Hepatocyte (in vitro differentiated cells): ENCODE data around the gene HSD17B2. TPM values are rescaled to one million over a fixed set of nuclear protein-coding genes. Genes with fewer than 3 reads are reported as not detected.

Source experiments
- DNase-seq: peaks from one replicate; pipeline ENCODE4 v3.0.0-alpha.2; 2016; ENCODE audit warnings: low spot score
- H2AFZ ChIP-seq: fragments of 200-600 bp; sonication (generic); 2 replicates; pipeline ENCODE4 v1.6.0; 2016; ENCODE audit warnings: antibody characterized with exemption, mild to moderate bottlenecking
- H3K27ac ChIP-seq: fragments of 200-600 bp; sonication (generic); 2 replicates; pipeline ENCODE4 v1.5.1; 2016; ENCODE audit warnings: mild to moderate bottlenecking
- H3K27me3 ChIP-seq: fragments of 200-600 bp; sonication (generic); 2 replicates; pipeline ENCODE4 v1.6.1; 2016
- H3K36me3 ChIP-seq: fragments of 200-600 bp; sonication (generic); replicated peaks from 2 replicates; pipeline ENCODE4 v1.5.1; 2016; ENCODE audit warnings: low read depth; ENCODE audit not compliant: insufficient read depth
- H3K4me1 ChIP-seq: fragments of 200-600 bp; sonication (generic); 2 replicates; pipeline ENCODE4 v1.5.1; 2016; ENCODE audit warnings: mild to moderate bottlenecking, moderate library complexity; ENCODE audit not compliant: insufficient read depth
- H3K4me2 ChIP-seq: fragments of 200-600 bp; sonication (generic); 2 replicates; pipeline ENCODE4 v1.6.0; 2016
- H3K4me3 ChIP-seq: fragments of 200-600 bp; sonication (generic); 2 replicates; pipeline ENCODE4 v1.5.1; 2016; ENCODE audit warnings: mild to moderate bottlenecking
- H3K79me2 ChIP-seq: fragments of 200-600 bp; sonication (generic); 2 replicates; pipeline ENCODE4 v1.6.0; 2017; ENCODE audit warnings: mild to moderate bottlenecking
- H3K9me2 ChIP-seq: fragments of 200-600 bp; sonication (generic); replicated peaks from 2 replicates; pipeline ENCODE4 v1.6.0; 2017; ENCODE audit warnings: mild to moderate bottlenecking; ENCODE audit not compliant: insufficient read depth
- H3K9me3 ChIP-seq: fragments of 200-600 bp; sonication (generic); 2 replicates; pipeline ENCODE4 v1.5.1; 2016; ENCODE audit warnings: low read depth, mild to moderate bottlenecking
- H4K20me1 ChIP-seq: fragments of 200-600 bp; sonication (generic); 2 replicates; pipeline ENCODE4 v1.6.0; 2016; ENCODE audit warnings: mild to moderate bottlenecking; ENCODE audit not compliant: insufficient read depth, poor library complexity, severe bottlenecking
- CTCF ChIP-seq: fragments of 200-600 bp; sonication (generic); IDR thresholded peaks from 2 replicates; pipeline ENCODE4 v1.5.1; 2016; ENCODE audit warnings: antibody characterized with exemption, mild to moderate bottlenecking; ENCODE audit not compliant: poor library complexity
- EZH2 ChIP-seq: fragments of 200-600 bp; sonication (generic); IDR thresholded peaks from 2 replicates; pipeline ENCODE4 v1.6.1; 2016; ENCODE audit warnings: antibody characterized with exemption, mild to moderate bottlenecking, borderline replicate concordance
- EZH2phosphoT487 ChIP-seq: fragments of 200-600 bp; sonication (generic); IDR thresholded peaks from one replicate; pipeline ENCODE4 v1.6.1; 2018; ENCODE audit warnings: antibody characterized with exemption, mild to moderate bottlenecking, low read depth, moderate library complexity; ENCODE audit not compliant: unreplicated experiment, severe bottlenecking
- WGBS: methylation state at CpG from one replicate; pipeline ENCODE4 v1.1.6; 2016; ENCODE audit warnings: low lambda C conversion rate; ENCODE audit errors: missing lambda C conversion rate; 5-methylcytosine and 5-hydroxymethylcytosine counted together
- polyA plus RNA-seq: library from polyadenylated mRNA; unstranded; fragments of >200 nt; fragmentation: Nextera tagmentation; extraction: Ambion mirVana; gene quantifications from 2 replicates; pipeline ENCODE4 v1.2.1, GENCODE V29; 2016
- total RNA-seq: library from RNA; depleted of rRNA; stranded (reverse); fragments of >200 nt; gene quantifications from 2 replicates; pipeline ENCODE4 v1.2.3, GENCODE V29; 2014

Gene HSD17B2
- total and polyA plus RNA-seq, 2 experiments from 2014 or later = 75.6 to 91.1 TPM

- Histone ChIP-seq H3K9me3 (no peaks in the 10 kb centered on the region), H3K4me3 (no peak overlapping the region), H3K27me3 (no peaks in the 10 kb centered on the region), H3K4me2 (no peak overlapping the region), H2AFZ (no peak overlapping the region), H3K9me2 (no peaks in the 10 kb centered on the region), H3K36me3 (no peaks in the 10 kb centered on the region), H4K20me1 (no peaks in the 10 kb centered on the region), H3K27ac (no peak overlapping the region), H3K4me1 (no peaks in the 10 kb centered on the region), H3K79me2 (no peaks in the 10 kb centered on the region)
- TF ChIP-seq EZH2phosphoT487 = no peak
- no peak for TF ChIP-seq CTCF
- TF ChIP-seq EZH2 = no peak
- no peak for DNase-seq
- 84% methylated on average over 2 of the region's 2 CpGs for WGBS
Observed at GRCh38 chr16:82013139-82013538, 21.9 kb upstream of the HSD17B2 start.

- no peak for TF ChIP-seq EZH2
- peak; percentile 21 for TF ChIP-seq CTCF
- WGBS = 53% methylated on average over 7 of the region's 7 CpGs
- Histone ChIP-seq H3K4me1 (no peaks in the 10 kb centered on the region), H3K27ac (no peak overlapping the region), H3K9me3 (no peaks in the 10 kb centered on the region), H3K4me2 (peak overlapping the region; percentile 43), H3K9me2 (no peaks in the 10 kb centered on the region), H3K36me3 (no peaks in the 10 kb centered on the region), H3K4me3 (no peak overlapping the region), H4K20me1 (no peaks in the 10 kb centered on the region), H2AFZ (no peak overlapping the region), H3K79me2 (no peaks in the 10 kb centered on the region), H3K27me3 (no peaks in the 10 kb centered on the region)
- peak; percentile 25 for DNase-seq
Observed at GRCh38 chr16:82016263-82016662, 18.8 kb upstream of the HSD17B2 start.

GRCh38 chr16:82016964-82017363 lies 18.1 kb upstream of the HSD17B2 start:
- no peaks in the 10 kb centered on the region for H3K4me1 ChIP-seq
- no peaks in the 10 kb centered on the region for H3K9me2 ChIP-seq
- DNase-seq = no peak
- no peaks in the 10 kb centered on the region for H4K20me1 ChIP-seq
- no peaks in the 10 kb centered on the region for H3K9me3 ChIP-seq
- H3K4me2 ChIP-seq = no peak overlapping the region
- no peak overlapping the region for H2AFZ ChIP-seq
- 79% methylated on average over 2 of the region's 2 CpGs for WGBS
- no peak overlapping the region for H3K27ac ChIP-seq
- H3K27me3 ChIP-seq = no peaks in the 10 kb centered on the region
- H3K79me2 ChIP-seq = no peaks in the 10 kb centered on the region
- TF ChIP-seq EZH2 = no peak
- TF ChIP-seq EZH2phosphoT487 = no peak
- TF ChIP-seq CTCF = no peak
- H3K4me3 ChIP-seq = no peak overlapping the region
- H3K36me3 ChIP-seq = no peaks in the 10 kb centered on the region

- no peak for DNase-seq
- Histone ChIP-seq H3K27ac (no peak overlapping the region), H3K9me3 (no peaks in the 10 kb centered on the region), H3K4me2 (no peak overlapping the region), H3K36me3 (no peaks in the 10 kb centered on the region), H3K4me1 (no peaks in the 10 kb centered on the region), H2AFZ (no peak overlapping the region), H3K9me2 (no peaks in the 10 kb centered on the region), H4K20me1 (no peaks in the 10 kb centered on the region), H3K79me2 (no peaks in the 10 kb centered on the region), H3K27me3 (no peaks in the 10 kb centered on the region), H3K4me3 (no peak overlapping the region)
- no peak for TF ChIP-seq CTCF
- TF ChIP-seq EZH2phosphoT487 = no peak
- no peak for TF ChIP-seq EZH2
- WGBS = 85% methylated on average over 6 of the region's 6 CpGs
Observed at GRCh38 chr16:82017911-82018568, 17.0 kb upstream of the HSD17B2 start.
